ENCODE results near the gene NPAS2.

NPAS2 gene

GRCh38 chr2:100821911-100822265, 1.9 kb downstream of the NPAS2 start:
- DNase-seq (ENCODE audit: low read depth in 3 of 3) = no peak

- DNase-seq (ENCODE audit: low read depth in 3 of 3) = no peak
Measured at GRCh38 chr2:100822587-100823248, 2.8 kb downstream of the NPAS2 start.

GRCh38 chr2:100823665-100824438, 3.9 kb downstream of the NPAS2 start:
- no peak for DNase-seq (ENCODE audit: low read depth in 3 of 3)

GRCh38 chr2:100824842-100825241, 4.9 kb downstream of the NPAS2 start:
- no peak for DNase-seq (ENCODE audit: low read depth in 3 of 3)

GRCh38 chr2:100826494-100826893, 6.6 kb downstream of the NPAS2 start:
- no peak for DNase-seq (ENCODE audit: low read depth in 3 of 3)

- no peak for DNase-seq (ENCODE audit: low read depth in 3 of 3)
Measured at GRCh38 chr2:100831158-100831750, 11.3 kb downstream of the NPAS2 start.

GRCh38 chr2:100831831-100832230, 11.9 kb downstream of the NPAS2 start:
- no peak for DNase-seq (ENCODE audit: low read depth in 3 of 3)

- DNase-seq (ENCODE audit: low read depth in 3 of 3) = no peak
Measured at GRCh38 chr2:100832885-100833284, 12.9 kb downstream of the NPAS2 start.

- DNase-seq (ENCODE audit: low read depth in 3 of 3) = no peak
Measured at GRCh38 chr2:100833331-100833730, 13.4 kb downstream of the NPAS2 start.

- DNase-seq (ENCODE audit: low read depth in 3 of 3) = no peak
Measured at GRCh38 chr2:100834221-100834620, 14.3 kb downstream of the NPAS2 start.

GRCh38 chr2:100835006-100835659, 15.2 kb downstream of the NPAS2 start:
- no peak for DNase-seq (ENCODE audit: low read depth in 3 of 3)

GRCh38 chr2:100840519-100840918, 20.6 kb downstream of the NPAS2 start:
- DNase-seq (ENCODE audit: low read depth in 3 of 3) = no peak

GRCh38 chr2:100842241-100842922, 22.4 kb downstream of the NPAS2 start:
- no peak for DNase-seq (ENCODE audit: low read depth in 3 of 3)

GRCh38 chr2:100844514-100844913, 24.6 kb downstream of the NPAS2 start:
- no peak for DNase-seq (ENCODE audit: low read depth in 3 of 3)

- no peak for DNase-seq (ENCODE audit: low read depth in 3 of 3)
Measured at GRCh38 chr2:100845141-100845991, 25.4 kb downstream of the NPAS2 start.

GRCh38 chr2:100846716-100847115, 26.8 kb downstream of the NPAS2 start:
- DNase-seq (ENCODE audit: low read depth in 3 of 3) = no peak

GRCh38 chr2:100852447-100852846, 32.5 kb downstream of the NPAS2 start:
- no peak for DNase-seq (ENCODE audit: low read depth in 3 of 3)

- DNase-seq (ENCODE audit: low read depth in 3 of 3) = no peak
Measured at GRCh38 chr2:100852999-100853908, 33.3 kb downstream of the NPAS2 start.

- DNase-seq (ENCODE audit: low read depth in 3 of 3) = no peak
Measured at GRCh38 chr2:100853909-100854810, 34.2 kb downstream of the NPAS2 start.
